Mucosa of rectum (tissue), 2 donors: Measurements from ENCODE around the gene RPS27A.
"Not testable (repeated sequence)": the region's sequence is repeated elsewhere in the genome, so short reads cannot be mapped to it uniquely, and the experiment has no call there.

Experiments
- H3K27ac ChIP-seq, 2 donors: one replicate each; pipeline ENCODE4 v1.7.0; 2013; ENCODE audit warnings: inconsistent platforms in 2 of 2, low read depth in 2 of 2, low read length in 2 of 2
- H3K27me3 ChIP-seq, 2 donors: one replicate each; pipeline ENCODE4 v1.7.0; 2013; ENCODE audit warnings: low read length in 2 of 2; ENCODE audit not compliant: control insufficient read depth in 2 of 2, insufficient read depth in 2 of 2
- H3K36me3 ChIP-seq, 2 donors: one replicate each; pipeline ENCODE4 v1.7.0; 2013; ENCODE audit warnings: low read length in 2 of 2; ENCODE audit not compliant: control insufficient read depth in 2 of 2, insufficient read depth in 2 of 2
- H3K4me1 ChIP-seq, 2 donors: one replicate each; pipeline ENCODE4 v1.7.0; 2013; ENCODE audit warnings: low read length in 2 of 2, mild to moderate bottlenecking in 1 of 2; ENCODE audit not compliant: control insufficient read depth in 2 of 2, insufficient read depth in 2 of 2
- H3K4me3 ChIP-seq, 2 donors: one replicate each; pipeline ENCODE4 v1.7.0; 2013; ENCODE audit warnings: low read length in 2 of 2
- H3K9ac ChIP-seq, 2 donors: one replicate each; pipeline ENCODE4 v1.7.0; 2013; ENCODE audit warnings: low read length in 2 of 2, low read depth in 1 of 2, mild to moderate bottlenecking in 1 of 2
- H3K9me3 ChIP-seq, 2 donors: one replicate each; pipeline ENCODE4 v1.7.0; 2013; ENCODE audit warnings: low read length in 2 of 2; ENCODE audit not compliant: control insufficient read depth in 2 of 2
- donor health status: healthy.
- donor health status: Normal muscosa, but diverticular disease.

RPS27A gene

DNA sequence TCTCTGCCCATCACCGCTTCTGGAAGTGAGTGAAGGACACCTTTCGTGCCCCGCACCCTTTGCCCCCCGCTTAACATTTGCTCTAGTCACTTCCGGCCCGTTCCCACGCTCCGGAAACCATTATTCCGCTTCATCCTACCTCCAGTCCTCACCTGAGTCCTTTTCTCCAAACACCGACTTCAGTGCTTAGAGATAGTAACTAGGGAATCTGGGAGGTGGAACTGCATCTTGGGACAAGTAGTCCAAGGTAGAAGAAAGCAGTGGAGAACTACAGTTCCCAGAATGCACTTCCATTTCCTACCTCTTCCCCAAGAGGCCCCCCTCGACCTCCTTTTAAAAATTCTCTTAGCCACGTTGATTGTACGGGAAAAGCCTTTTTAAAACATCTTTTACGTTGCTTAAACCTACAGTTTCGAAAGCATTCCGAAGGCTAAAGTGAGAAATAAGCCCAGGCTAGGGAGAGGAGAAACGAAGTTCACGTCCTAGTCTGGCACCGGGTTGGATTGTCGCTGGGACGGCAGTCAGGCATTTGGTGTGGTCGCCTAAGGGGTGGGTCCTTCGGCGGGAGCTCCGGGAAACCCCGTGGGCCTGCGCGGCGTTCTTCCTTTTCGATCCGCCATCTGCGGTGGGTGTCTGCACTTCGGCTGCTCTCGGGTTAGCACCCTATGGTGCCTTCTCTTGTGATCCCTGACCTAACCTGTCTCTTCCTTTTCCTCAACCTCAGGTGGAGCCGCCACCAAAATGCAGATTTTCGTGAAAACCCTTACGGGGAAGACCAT is at the start of gene RPS27A, which contains the start of gene CLHC1:
Gene RPS27A, plus strand, starts transcription at position 605 of the 779 bp plus-strand sequence. Its CDS starts 137 bp downstream, at position 742.
Gene CLHC1, minus strand, starts transcription at position 210 of the 779 bp plus-strand sequence. CDS start 9,882 bp downstream, outside the sequence.
- H3K9ac ChIP-seq, result peak within 1 kb of the TSS; percentile 92 to 93
- H3K27ac ChIP-seq, result peak within 1 kb of the TSS; percentile 94 to 96
- peak within 1 kb of the TSS; percentile 82 to 90 for H3K4me3 ChIP-seq
- peaks cover 26 to 29% of the 10 kb centered on the region in 2 donors for H3K36me3 ChIP-seq
- H3K27me3 ChIP-seq, result no peaks in the 10 kb centered on the region
- H3K9me3 ChIP-seq, result no peaks in the 10 kb centered on the region
- H3K4me1 ChIP-seq, result peaks cover 6 to 10% of the 10 kb centered on the region in 2 donors

DNA sequence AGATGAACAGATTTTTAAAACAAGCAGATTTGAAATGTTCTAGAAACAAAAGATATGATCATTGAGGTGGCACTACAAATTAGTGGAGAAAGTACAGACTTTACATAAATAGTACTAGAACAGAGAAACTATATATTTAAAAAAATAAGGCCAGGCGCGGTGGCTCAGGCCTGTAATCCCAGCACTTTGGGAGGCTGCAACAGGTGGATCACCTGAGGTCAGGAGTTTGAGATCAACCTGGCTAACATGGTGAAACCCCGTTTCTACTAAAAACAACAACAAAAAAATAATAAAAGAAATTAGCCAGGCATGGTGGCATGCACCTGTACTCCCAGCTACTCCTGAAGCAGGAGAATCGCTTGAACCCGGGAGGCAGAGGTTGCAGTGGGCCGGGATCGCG is 45.7 kb upstream of the RPS27A start:
- H3K27ac ChIP-seq, result not testable (repeated sequence)

DNA sequence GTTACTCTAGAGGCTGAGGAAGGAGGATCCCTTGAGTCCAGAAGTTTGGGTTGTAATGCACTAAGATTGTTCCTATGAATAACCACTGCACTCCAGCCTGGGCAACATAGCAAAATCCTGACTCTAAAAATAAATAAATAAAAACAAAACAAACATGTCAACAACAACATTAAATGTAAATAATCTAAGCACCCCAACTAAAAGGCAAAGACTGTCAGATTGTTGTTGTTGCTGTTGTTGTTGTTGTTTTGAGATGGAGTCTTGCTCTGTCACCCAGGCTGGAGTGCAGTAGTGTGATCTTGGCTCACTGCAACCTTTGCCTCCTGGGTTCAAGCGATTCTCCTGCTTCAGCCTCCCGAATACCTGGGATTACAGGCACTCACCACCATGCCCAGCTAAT is 40.6 kb upstream of the RPS27A start:
- not testable (repeated sequence) for H3K36me3 ChIP-seq, H3K9me3 ChIP-seq, H3K9ac ChIP-seq, H3K27me3 ChIP-seq, H3K4me1 ChIP-seq, H3K4me3 ChIP-seq, H3K27ac ChIP-seq

More for the DNA sequence above, 45.7 kb upstream of the RPS27A start:
- not testable (repeated sequence) for H3K4me3 ChIP-seq, H3K36me3 ChIP-seq, H3K9me3 ChIP-seq, H3K4me1 ChIP-seq, H3K9ac ChIP-seq, H3K27me3 ChIP-seq

DNA sequence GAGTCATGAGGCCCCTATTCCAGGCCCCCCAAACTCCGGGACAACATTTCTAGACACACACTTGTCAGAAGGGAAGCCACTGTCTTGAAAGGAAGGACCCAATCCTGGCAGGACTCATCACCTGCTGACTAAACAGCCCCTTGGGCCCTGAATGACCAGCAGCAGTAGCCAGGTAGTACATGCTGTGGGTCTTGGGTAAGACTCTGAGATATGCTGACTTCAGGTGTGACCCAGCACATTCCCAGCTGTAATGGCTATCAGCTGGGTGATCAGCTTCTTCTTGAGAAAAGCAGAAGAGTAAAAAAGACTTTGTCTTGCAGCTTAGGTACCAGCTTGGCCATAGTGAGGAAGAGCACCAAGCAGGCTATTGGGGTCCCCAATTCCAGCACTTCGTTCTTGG is 36.0 kb upstream of the RPS27A start:
- H3K4me1 ChIP-seq, result no peaks in the 10 kb centered on the region
- H3K9me3 ChIP-seq, result peaks cover 0 to 3% of the 10 kb centered on the region in 2 donors
- no peak overlapping the region for H3K27ac ChIP-seq
- H3K9ac ChIP-seq, result no peak overlapping the region
- H3K36me3 ChIP-seq, result peaks cover 0 to 7% of the 10 kb centered on the region in 2 donors
- H3K27me3 ChIP-seq, result no peaks in the 10 kb centered on the region
- no peak overlapping the region for H3K4me3 ChIP-seq

DNA sequence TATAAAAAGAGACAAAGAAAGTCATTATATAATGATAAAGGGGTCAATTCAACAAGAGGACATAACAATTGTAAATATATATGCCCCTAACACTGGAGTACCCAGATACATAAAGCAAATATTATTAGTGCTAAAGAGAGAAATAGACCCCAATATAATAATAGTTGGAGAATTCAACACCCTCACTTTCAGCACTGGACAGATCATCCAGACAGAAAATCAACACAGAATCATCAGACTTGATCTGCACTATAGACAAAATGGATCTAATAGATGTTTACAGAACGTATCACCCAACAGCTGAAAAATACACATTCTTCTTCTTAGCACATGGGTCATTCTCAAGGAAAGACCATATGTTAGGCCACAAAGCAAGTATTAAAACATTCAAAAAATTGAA is 32.1 kb upstream of the RPS27A start:
- Histone ChIP-seq H3K27ac (no peak overlapping the region), H3K36me3 (peaks cover 0 to 6% of the 10 kb centered on the region in 2 donors), H3K4me3 (no peak overlapping the region), H3K9ac (no peak overlapping the region), H3K27me3 (no peaks in the 10 kb centered on the region), H3K9me3 (peaks cover 0 to 3% of the 10 kb centered on the region in 2 donors), H3K4me1 (no peaks in the 10 kb centered on the region)

DNA sequence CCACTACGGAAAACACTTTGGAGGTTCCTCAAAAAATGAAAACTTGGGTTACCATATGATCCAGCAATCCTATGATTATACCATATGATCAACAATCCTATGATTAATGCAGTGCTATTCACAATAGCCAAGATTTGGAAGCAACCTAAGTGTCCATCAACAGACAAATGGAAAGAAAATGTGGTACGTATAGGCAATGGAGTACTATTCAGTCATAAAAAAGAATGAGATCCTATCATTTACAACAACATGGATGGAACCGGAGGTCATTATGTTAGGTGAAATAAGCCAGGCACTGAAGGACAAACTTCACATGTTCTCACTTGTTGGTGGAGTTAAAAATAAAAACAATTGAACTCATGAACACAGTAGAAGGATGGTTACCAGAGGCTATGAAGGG is 28.0 kb upstream of the RPS27A start:
- Histone ChIP-seq H3K4me3 (no peak overlapping the region), H3K36me3 (no peaks in the 10 kb centered on the region), H3K27me3 (no peaks in the 10 kb centered on the region), H3K9me3 (peaks cover 0 to 3% of the 10 kb centered on the region in 2 donors), H3K27ac (no peak overlapping the region), H3K9ac (no peak overlapping the region), H3K4me1 (no peaks in the 10 kb centered on the region)

DNA sequence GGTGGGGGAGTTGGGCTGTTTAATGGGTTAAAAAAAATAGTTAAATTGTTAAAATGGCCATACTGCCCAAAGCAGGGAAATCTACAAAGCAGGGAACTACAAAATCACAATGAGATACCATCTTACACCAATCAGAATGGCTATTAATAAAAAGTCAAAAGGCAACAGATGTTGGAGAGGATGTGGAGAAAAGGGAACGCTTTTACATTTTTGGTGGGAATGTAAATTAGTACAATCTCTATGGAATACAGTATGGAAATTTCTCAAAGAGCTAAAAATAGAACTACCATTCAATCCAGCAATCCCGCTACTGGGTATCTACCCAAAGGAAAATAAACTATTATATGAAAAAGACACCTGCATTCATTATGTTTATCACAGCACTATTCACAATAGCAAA is 27.5 kb upstream of the RPS27A start:
- Histone ChIP-seq H3K36me3 (no peaks in the 10 kb centered on the region), H3K4me3 (no peak overlapping the region), H3K27me3 (no peaks in the 10 kb centered on the region), H3K4me1 (no peaks in the 10 kb centered on the region), H3K9me3 (no peaks in the 10 kb centered on the region), H3K9ac (no peak overlapping the region), H3K27ac (no peak overlapping the region)

DNA sequence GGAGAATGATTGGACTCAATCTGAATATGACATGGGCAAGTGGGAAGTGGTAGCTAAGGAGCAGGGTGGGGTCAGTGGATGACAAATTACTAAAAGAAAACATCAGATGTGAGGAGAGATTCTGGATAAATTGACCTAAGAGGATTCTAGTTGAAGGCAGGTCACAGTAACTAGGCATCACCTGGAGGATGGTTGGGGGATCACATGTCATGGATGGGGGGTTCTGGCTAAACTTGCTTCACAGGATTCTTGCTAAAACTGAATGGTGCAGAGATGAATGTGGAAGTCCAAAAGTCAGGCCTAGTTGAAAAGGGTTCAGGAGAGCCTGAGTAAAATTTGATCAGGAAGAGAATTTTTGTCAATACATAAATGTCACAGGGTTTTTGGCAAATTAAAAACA is 18.7 kb upstream of the RPS27A start:
- Histone ChIP-seq H3K4me3 (no peak overlapping the region), H3K9ac (no peak overlapping the region), H3K27me3 (no peaks in the 10 kb centered on the region), H3K27ac (no peak overlapping the region), H3K36me3 (no peaks in the 10 kb centered on the region), H3K4me1 (no peaks in the 10 kb centered on the region), H3K9me3 (no peaks in the 10 kb centered on the region)

DNA sequence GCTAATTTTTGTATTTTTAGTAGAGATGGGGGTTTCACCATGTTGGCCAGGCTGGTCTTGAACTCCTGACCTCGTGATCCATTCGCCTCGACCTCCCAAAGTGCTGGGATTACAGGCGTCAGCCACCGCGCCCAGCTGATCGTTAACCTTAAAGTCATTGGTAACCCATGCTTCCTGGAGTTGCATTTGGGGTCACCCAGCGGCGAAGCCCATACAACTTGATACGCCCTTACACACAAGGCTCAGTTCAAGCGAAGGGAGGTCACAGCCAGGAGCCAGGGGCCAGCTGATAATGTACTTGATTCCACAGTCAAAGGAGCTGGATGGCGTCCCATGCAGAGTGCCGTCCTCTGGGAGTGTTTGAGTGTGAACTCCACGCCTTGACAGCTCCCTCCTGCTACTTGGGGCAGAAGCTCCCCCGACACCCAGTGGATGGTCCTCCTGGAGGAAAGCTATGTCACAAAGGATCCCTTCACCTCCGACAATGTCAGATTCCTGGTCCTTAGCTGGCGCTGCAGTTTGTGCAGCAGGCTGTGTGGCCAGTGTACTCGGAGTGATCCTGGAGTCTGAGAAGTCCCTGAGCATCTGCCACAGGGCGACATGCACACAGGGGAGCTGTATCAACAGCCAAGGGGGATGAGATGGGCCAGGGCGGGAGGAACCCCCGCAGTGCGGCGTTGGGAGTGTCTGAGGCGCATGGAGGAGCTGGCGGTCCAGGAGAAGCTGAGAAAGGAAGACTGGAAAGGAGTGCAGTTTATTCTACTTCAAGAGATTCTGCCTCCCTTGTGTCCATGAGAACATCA is 8.3 kb upstream of the RPS27A start:
- no peaks in the 10 kb centered on the region for H3K36me3 ChIP-seq
- H3K4me3 ChIP-seq, result peak overlapping the region in 1 of 2 donors; percentile 75
- H3K9ac ChIP-seq, result peak overlapping the region in 1 of 2 donors; percentile 24
- no peaks in the 10 kb centered on the region for H3K4me1 ChIP-seq
- no peaks in the 10 kb centered on the region for H3K9me3 ChIP-seq
- H3K27me3 ChIP-seq, result no peaks in the 10 kb centered on the region
- peak overlapping the region in 1 of 2 donors; percentile 82 for H3K27ac ChIP-seq

DNA sequence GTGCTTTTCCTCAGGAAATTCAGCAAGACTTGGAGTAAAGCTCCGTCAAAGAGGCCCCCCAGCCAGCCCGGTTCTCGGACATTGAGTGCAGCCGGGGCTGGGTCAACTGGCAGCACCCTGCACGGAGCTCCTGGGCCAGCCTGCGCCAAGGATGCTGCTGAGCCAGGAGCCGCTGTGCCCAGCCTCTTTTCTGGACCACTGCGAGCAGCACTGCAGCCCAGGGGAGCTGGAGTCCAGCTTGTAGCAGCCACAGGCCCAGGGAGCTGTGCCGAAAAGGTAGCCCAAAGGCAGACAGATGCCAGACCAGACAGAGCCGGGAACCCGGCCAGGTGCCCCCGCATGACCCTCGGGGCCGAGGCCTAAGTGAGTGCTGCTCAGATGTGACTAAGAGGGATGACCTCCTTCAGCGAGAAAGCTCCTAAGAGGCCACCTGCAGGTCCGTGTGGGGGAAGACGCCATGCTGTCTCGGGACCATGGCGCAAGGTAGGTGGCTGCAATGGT is 7.7 kb upstream of the RPS27A start:
- H3K4me3 ChIP-seq, result no peak overlapping the region
- H3K9me3 ChIP-seq, result no peaks in the 10 kb centered on the region
- no peaks in the 10 kb centered on the region for H3K4me1 ChIP-seq
- H3K27me3 ChIP-seq, result no peaks in the 10 kb centered on the region
- no peak overlapping the region for H3K27ac ChIP-seq
- no peaks in the 10 kb centered on the region for H3K36me3 ChIP-seq
- H3K9ac ChIP-seq, result no peak overlapping the region
